Measurements from ENCODE around the gene MEAK7.
"Not testable (repeated sequence)": the region's sequence is repeated elsewhere in the genome, so short reads cannot be mapped to it uniquely, and the experiment has no call there.

MEAK7 gene

GRCh38 chr16:84532855-84533486 lies 28.5 kb upstream of the MEAK7 start:
- no peak for DNase-seq

GRCh38 chr16:84532291-84532724 lies 27.8 kb upstream of the MEAK7 start:
- DNase-seq, result peak in 3 of 56 donors; percentile 4 to 18 (median 17)

DNA sequence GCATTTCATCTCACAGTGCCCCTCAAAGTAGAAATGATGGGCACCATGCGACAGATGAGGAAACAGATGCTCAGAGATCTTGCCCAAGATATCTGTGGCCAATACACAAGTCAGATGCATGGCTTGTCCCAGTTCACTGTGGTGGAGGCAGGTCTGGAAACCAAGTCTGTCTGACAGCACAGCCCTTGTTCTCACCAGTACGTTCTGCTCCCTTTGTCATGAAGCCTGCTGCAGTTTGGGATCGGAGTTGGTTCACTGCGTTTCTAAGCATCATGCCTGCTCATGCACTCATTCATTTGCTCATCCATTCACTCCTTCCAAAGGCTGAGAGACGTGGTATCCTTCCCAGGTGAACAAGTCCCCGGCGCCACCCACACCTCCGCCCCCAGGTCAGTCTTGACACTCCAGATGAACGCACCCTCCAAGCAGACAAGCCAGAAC lies 27.2 kb upstream of the MEAK7 start:
- no peak for DNase-seq

GRCh38 chr16:84530590-84530989 lies 26.1 kb upstream of the MEAK7 start:
- no peak for DNase-seq

DNA sequence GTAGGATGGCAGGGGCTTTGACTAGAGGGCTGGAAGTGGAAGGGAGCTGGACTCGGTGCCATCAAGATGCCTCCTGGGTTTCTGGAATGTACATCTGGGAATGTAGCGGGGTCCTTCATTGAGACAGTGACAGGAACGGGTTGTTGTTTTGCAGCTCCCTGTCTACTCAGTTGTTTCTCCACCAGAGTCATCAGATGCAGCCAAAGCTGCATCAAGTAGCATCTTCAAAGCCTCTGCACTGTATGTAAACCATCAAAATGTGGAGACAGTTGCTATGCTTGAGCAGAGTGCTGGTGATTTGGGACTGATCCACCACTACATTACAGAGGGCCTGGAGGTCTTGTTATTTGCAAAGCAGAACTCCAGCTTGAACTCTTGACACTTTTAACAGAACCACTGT lies 25.1 kb upstream of the MEAK7 start:
- DNase-seq, result no peak

DNA sequence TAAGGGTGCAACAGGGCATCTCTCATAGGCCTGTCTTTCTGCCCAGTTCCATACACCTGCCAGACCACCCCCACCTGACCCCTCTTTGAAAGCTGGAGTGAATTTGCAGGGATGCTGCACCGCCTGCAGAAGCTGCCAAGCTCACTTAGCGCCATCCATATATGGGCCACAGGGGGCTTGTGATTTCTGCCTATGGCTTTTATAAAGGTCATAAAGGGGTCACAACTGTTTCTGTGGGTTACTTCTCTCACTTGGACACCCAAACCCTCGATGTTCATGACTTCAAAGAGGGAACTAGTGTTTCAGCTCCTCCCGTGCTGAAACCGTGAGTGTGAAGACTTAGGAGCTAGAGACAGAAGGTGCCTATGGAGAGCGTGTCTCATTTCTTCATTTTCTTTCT lies 23.9 kb upstream of the MEAK7 start:
- no peak for DNase-seq

DNA sequence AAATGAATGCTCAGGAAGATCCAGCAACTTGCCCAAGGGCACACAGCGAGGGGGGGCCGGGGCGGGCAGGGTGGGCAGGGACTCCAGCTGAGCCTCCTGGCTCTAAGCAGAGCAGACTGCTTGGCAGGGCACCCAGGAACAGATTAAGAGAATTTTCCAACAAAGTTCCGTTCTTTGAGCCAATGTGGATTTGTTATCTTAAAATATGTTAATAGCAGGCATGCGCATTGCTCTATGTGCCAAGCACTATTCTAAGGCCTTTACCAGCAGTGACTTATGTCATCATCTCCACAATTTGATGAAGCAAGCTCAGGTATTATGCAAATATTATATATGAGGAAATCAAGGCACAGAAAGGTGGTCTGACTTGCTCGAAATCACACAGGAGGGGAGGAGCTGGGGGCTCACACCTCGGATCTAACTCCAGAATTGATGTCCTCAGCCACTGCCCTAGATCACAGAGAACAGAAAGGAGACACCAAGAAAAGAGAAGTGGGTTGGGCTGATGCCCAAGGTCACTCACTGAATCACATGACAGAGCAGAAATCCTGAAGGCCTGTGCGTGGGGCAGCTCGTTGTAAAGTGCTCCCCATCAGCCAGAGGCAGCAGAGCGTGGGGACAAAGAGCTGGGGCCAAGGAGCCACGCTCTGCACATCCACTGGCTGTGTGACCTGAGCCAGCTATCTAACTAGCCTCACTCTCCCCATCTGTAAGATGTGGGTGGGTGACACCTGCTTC lies 23.2 kb upstream of the MEAK7 start:
- DNase-seq, result no peak

DNA sequence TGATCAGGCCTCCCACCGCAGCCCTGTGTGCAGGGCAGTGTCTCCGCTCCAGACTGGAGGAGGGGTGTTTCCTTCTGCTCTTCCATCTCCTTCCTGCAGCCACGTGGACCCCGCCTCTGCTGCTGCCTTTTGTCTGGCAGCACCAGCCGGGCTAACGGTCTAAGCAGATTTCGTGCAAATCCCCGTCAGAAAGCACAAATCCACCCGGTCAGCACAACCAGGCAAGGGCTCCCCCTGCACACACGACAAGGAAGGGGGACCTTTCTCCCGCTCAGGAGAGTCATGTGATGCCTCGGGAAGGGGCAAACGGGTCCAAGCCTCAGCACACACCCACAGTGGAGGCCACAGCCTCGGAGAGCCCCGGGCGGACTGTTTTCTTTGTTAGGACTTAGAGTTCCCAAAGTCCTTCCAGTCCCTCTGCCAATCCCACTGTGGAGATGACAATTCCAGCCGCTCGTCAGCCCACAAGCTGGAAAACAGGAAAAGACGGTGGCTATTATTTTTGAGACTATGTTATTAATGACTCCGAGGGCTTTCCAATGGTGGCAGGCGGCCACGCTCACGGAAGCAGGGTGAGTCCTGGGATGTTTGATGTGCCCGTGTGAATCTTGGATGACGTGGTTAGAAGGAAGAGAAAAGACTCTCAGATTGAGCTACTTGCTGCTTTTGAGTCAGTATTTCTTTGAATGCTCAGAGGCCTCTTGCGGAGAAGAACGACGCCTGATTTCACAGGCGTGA lies 22.5 kb upstream of the MEAK7 start:
- peak in 4 of 56 donors; percentile 4 to 27 (median 14) for DNase-seq

- DNase-seq, result not testable (repeated sequence)
These were observed 20.6 kb upstream of the MEAK7 start for GRCh38 chr16:84524941-84525581.

DNA sequence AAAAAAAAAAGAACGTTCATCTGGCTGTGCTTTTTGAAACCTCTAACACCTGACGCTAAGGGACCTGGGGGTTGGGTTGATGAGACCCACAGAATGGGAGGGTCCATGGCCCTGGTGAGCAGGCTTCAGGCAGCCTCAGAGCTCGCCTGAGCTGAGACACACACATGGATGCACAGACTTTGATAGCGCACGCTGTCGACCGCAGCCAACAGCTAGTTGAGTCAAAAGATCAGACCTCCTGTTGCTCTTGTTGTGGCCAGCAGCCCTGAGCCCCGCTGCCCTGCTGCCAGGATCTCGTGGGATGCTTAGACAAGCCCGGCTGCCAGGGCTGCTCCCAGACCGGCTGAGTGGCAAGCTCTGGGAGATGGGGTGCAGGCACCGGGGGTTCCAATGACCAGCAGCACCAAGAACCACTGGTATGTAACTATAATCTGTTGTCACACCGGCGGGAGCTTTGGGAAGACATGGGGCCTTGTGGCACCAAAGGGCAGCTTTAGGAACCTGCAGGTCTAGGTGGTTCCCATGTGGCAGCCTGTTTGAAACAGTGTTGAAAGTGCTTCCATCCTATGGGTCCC lies 20.0 kb upstream of the MEAK7 start:
- no peak for DNase-seq

- DNase-seq, result no peak
These were observed 17.0 kb upstream of the MEAK7 start for GRCh38 chr16:84521497-84521770.

DNA sequence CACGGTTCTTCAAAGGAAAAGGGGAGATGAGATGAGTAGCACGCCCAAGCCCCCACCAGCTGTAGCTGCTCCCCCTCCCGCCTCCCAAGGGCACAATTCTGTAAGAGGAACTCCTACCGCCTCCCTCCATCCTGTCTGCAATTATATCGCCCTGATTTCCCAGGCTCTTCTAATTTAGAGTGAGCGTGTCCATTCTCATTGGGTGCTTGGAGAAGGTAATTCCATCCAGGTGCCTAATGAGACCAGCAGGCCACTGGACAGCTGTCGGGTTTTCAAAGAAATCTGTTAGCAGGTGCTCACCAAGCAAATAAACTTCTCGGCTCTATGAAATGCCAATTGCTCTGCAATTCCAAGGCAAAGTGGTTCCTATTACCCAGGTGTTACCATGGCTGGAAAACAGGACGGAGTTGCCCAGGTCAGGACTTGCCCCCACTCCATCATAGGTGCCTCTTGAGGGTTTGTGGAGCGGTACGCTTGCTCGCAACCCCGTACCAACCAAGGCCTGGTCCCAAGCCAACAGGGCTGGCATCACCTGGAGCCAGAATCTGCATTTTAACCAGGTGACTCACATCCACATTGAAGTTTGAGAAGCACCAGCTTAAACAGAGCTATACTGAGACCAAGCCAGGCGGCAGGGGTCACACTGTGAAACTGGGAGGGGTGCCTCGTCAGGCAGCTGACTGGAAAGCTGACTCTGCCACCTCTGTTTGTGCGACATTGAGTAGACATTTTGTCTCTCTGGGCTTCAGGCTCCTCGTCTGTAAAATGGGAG lies 16.5 kb upstream of the MEAK7 start:
- DNase-seq, result no peak

- DNase-seq, result no peak
These were observed 15.4 kb upstream of the MEAK7 start for GRCh38 chr16:84519855-84520254.

DNA sequence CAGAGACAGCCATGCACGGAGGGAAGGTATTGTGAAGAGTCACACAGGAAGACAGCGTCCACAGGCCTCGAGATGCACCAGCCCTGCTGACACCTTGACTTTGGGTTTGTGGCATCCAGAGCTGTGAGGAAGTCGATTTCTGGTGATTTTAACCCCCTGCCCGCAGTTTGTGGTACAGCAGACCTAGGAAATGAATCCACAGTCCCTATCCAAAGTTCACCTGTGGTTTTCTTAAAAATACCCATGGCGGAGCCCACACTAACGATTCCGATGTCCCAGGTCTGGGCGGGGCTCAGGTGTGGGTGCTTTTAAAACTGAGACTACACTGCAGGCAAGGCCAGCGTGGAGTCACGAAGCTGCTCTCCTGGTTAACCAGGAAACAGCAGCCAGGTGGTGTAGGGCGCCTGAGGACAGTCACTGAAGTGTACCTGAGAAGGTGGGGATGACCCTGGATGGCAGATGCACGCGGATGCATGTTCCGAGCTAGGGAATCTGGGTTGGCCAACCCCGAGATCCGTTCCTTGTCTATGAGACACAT lies 14.4 kb upstream of the MEAK7 start:
- DNase-seq, result no peak

DNA sequence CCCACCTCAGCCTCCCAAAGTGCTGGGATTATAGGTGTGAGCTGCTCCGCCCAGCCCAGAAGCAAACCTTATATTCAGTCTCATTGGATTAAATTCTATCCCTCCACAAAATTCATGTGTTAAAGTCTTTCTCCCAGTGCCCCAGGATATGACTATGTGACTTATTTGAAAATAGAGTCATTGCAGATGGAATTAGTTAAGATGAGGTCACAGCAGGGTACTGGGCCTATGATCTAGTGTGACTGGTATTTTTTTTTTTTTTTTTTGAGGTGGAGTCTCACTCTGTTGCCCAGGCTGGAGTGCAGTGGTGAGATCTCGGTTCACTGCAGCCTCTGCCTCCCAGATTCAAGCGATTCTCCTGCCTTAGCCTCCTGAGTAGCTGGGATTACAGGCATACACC lies 13.8 kb upstream of the MEAK7 start:
- not testable (repeated sequence) for DNase-seq

- no peak for DNase-seq
These were observed 12.9 kb upstream of the MEAK7 start for GRCh38 chr16:84517366-84517765.

- no peak for DNase-seq
These were observed 10.7 kb upstream of the MEAK7 start for GRCh38 chr16:84514874-84515835.

DNA sequence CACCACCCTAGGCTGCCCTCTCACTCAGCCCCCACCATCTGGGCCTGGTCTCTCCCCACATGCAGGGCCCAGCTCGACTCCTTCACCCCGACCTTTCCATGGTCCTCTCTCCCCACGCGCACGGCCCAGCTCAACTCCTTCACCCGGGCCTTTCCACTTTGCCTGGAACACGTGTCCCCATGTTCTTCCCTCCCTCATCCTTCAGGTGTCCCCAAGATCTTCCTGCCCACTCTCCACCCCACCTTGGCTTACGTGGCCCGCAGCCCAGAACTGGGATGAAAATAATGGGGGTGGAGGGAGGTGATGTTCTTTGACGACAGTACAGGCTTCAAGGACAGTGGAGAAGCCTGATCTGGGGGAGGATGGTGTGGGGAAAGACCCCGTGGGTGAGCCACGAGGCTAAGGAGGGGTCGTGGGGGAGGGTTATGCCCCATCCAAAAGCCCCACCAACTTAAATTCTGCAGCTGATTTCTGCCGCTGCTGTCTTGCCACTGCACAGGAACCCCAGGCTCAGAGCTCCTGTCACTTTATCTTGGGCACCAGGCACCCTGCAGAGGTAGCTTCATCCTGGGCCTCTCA lies 9.9 kb upstream of the MEAK7 start:
- DNase-seq, result no peak

- no peak for DNase-seq
These were observed 9.2 kb upstream of the MEAK7 start for GRCh38 chr16:84513666-84514065.

All from nucleus accumbens (tissue), 56 donors.